Spleen (tissue), 7 donors: ENCODE measurements around the gene LMO2.

Source experiments
- POLR2A ChIP-seq, 3 donors: fragments of 450-650 bp; IDR thresholded peaks; one replicate each; pipeline ENCODE4 v1.5.1; 2017; ENCODE audit warnings: antibody characterized with exemption in 3 of 3, mild to moderate bottlenecking in 1 of 3
- TF ChIP-seq, protein P1 (sequence below), 11 experiments: fragments of 200-600 bp in 7 of 11; fragments of 450-650 bp in 4 of 11; sonication (generic) in 4 of 11; IDR thresholded peaks in 8 of 11; conservative IDR thresholded peaks in 3 of 11; 1 replicate in 7 of 11; 2 replicates in 4 of 11; pipeline versions ENCODE4 v1.4.0 to v1.8.0; 2016 to 2021; ENCODE audit warnings: antibody characterized with exemption in 11 of 11, inconsistent platforms in 4 of 11, mild to moderate bottlenecking in 1 of 11
- donor health status: DM: no; HTN: no; CAD: no; lungs with moderate emphysema.
- donor health status: DM: no; HTN: no; CAD: no.
- donor health status: DM: no; HTN: no; CAD: no.

GRCh38 chr11:33920838-33921613 lies 29.1 kb upstream of the LMO2 start:
- TF ChIP-seq POLR2A (IDR thresholded peaks at IDR 0.05): no peak
- TF ChIP-seq, protein P1, sequence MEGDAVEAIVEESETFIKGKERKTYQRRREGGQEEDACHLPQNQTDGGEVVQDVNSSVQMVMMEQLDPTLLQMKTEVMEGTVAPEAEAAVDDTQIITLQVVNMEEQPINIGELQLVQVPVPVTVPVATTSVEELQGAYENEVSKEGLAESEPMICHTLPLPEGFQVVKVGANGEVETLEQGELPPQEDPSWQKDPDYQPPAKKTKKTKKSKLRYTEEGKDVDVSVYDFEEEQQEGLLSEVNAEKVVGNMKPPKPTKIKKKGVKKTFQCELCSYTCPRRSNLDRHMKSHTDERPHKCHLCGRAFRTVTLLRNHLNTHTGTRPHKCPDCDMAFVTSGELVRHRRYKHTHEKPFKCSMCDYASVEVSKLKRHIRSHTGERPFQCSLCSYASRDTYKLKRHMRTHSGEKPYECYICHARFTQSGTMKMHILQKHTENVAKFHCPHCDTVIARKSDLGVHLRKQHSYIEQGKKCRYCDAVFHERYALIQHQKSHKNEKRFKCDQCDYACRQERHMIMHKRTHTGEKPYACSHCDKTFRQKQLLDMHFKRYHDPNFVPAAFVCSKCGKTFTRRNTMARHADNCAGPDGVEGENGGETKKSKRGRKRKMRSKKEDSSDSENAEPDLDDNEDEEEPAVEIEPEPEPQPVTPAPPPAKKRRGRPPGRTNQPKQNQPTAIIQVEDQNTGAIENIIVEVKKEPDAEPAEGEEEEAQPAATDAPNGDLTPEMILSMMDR (IDR thresholded peaks at IDR 0.05 in 8 of 11, conservative IDR thresholded peaks at IDR 0.05 in 3 of 11): no peak
